NAMALWA (cell line): ENCODE measurements around the gene MON1B.

Source experiments
- DNase-seq: peaks from one replicate; pipeline ENCODE4 v3.0.0-alpha.2; 2015; ENCODE audit warnings: low spot score

The MON1B gene

GRCh38 chr16:77246150-77246549 lies 55.2 kb downstream of the MON1B start:
- no peak for DNase-seq

GRCh38 chr16:77250400-77250799 lies 59.4 kb downstream of the MON1B start:
- DNase-seq: no peak
